ENCODE results near the gene AFF3. TPM values are rescaled to one million over a fixed set of nuclear protein-coding genes. Genes with fewer than 3 reads are reported as not detected.
A peak's percentile ranks its signal among the peaks of the same experiment; 100 is the strongest.

The AFF3 gene
- total and polyA plus RNA-seq, 4 donors = 0.48 to 5.3 (median 2.3) TPM

DNA sequence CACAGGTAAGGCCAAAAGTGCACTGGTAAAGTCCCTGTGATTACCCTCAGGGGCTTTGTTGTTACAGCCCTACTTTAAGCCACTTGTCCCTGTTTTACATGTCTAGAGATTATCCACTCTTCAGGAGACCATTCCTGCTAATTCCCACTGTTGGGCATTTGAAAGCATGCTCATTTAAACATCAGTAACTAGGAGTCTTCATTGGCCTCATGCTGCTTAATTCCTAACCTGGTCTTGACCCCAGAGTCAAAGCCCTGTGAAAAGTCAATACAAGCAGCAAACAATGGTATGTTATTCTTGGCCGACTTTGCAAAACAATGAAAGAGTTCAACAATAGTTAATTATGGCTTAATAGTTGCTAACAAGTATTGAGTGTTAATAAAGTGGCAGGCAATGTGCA is 23.2 kb downstream of the AFF3 start:
- H3K36me3 ChIP-seq (ENCODE audit: control insufficient read depth in 4 of 4, insufficient read depth in 3 of 4, low read depth in 1 of 4, low read length in 3 of 4) = no peaks in the 10 kb centered on the region
- no peak overlapping the region for H3K27ac ChIP-seq (ENCODE audit: low read depth in 1 of 2, low read length in 2 of 2)
- H3K4me3 ChIP-seq (ENCODE audit: low read depth in 1 of 3, low read length in 3 of 3) = no peak overlapping the region
- H3K27me3 ChIP-seq (ENCODE audit: control insufficient read depth in 4 of 4, insufficient read depth in 4 of 4, low read length in 3 of 4) = no peaks in the 10 kb centered on the region
- no peaks in the 10 kb centered on the region for H3K4me1 ChIP-seq (ENCODE audit: control insufficient read depth in 4 of 4, insufficient read depth in 4 of 4, low read length in 3 of 4)
- no peak overlapping the region for H3K9ac ChIP-seq (ENCODE audit: low read depth in 1 of 2, low read length in 2 of 2)
- H3K9me3 ChIP-seq (ENCODE audit: control insufficient read depth in 4 of 4, low read length in 3 of 4) = no peaks in the 10 kb centered on the region
- no peak for DNase-seq (ENCODE audit: low spot score)
- TF ChIP-seq RAD21 (IDR thresholded peaks at IDR 0.05) (no peak), HNF4A (conservative IDR thresholded peaks at IDR 0.05) (no peak), EGR1 (IDR thresholded peaks at IDR 0.05; ENCODE audit: low read depth in 2 of 2) (no peak), JUND (IDR thresholded peaks at IDR 0.05) (no peak), RXRA (IDR thresholded peaks at IDR 0.05) (peak; percentile 7 to 17), GABPA (IDR thresholded peaks at IDR 0.05 in 1 of 2, conservative IDR thresholded peaks at IDR 0.05 in 1 of 2) (no peak)
- TF ChIP-seq, protein P1, sequence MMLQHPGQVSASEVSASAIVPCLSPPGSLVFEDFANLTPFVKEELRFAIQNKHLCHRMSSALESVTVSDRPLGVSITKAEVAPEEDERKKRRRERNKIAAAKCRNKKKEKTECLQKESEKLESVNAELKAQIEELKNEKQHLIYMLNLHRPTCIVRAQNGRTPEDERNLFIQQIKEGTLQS (IDR thresholded peaks at IDR 0.05) = no peak
- TF ChIP-seq, protein P2, sequence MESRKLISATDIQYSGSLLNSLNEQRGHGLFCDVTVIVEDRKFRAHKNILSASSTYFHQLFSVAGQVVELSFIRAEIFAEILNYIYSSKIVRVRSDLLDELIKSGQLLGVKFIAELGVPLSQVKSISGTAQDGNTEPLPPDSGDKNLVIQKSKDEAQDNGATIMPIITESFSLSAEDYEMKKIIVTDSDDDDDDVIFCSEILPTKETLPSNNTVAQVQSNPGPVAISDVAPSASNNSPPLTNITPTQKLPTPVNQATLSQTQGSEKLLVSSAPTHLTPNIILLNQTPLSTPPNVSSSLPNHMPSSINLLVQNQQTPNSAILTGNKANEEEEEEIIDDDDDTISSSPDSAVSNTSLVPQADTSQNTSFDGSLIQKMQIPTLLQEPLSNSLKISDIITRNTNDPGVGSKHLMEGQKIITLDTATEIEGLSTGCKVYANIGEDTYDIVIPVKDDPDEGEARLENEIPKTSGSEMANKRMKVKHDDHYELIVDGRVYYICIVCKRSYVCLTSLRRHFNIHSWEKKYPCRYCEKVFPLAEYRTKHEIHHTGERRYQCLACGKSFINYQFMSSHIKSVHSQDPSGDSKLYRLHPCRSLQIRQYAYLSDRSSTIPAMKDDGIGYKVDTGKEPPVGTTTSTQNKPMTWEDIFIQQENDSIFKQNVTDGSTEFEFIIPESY (IDR thresholded peaks at IDR 0.05) = no peak
- 23% methylated on average over 1 of the region's 1 CpG for WGBS

DNA sequence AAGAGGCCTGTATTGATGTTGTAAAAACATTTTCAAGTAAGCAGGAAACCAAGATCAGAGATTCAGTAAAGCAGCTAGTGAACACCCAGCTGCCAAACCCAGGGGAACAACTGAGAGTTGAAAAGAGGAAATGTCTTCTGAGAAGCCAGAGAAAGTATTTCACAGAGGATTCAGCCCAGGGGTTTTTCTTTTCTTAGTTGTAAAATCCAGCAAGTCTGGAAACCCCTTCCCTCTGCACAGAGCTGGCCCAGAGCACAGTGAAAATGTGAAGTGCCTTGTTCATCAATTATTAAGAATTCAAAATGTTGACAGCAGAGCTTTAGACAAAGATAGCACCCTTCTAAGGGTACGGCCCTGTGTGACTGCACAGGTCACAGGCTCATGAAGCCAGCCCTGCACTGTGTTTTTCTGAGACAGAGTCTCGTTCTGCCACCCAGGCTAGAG is 28.4 kb downstream of the AFF3 start:
- 86% methylated on average over 2 of the region's 2 CpGs for WGBS
- Histone ChIP-seq H3K9me3 (ENCODE audit: control insufficient read depth in 4 of 4, low read length in 3 of 4) (no peaks in the 10 kb centered on the region), H3K27ac (ENCODE audit: low read depth in 1 of 2, low read length in 2 of 2) (no peak overlapping the region), H3K36me3 (ENCODE audit: control insufficient read depth in 4 of 4, insufficient read depth in 3 of 4, low read depth in 1 of 4, low read length in 3 of 4) (no peaks in the 10 kb centered on the region), H3K4me3 (ENCODE audit: low read depth in 1 of 3, low read length in 3 of 3) (no peak overlapping the region), H3K9ac (ENCODE audit: low read depth in 1 of 2, low read length in 2 of 2) (no peak overlapping the region), H3K27me3 (ENCODE audit: control insufficient read depth in 4 of 4, insufficient read depth in 4 of 4, low read length in 3 of 4) (no peaks in the 10 kb centered on the region), H3K4me1 (ENCODE audit: control insufficient read depth in 4 of 4, insufficient read depth in 4 of 4, low read length in 3 of 4) (no peaks in the 10 kb centered on the region)
- no peak for TF ChIP-seq HNF4A (conservative IDR thresholded peaks at IDR 0.05)
- no peak for DNase-seq (ENCODE audit: low spot score)

DNA sequence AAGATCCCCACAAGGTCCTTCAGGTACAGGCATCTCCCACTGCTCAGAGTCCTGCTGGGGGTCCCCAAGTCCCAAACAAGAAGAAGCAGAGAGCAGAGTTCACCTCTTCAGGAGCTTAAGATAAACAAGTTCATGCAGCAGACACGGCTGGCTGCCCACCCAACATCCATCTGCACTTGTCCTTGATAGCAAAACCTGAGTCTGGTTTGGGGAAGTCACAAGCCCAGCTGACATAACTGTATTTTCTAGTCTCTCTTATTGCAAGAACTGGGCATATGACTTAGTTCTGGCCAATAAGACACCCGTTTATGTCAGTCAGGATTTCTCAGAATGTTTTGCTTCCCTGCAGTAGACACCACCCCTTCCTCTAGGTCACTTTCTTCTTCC is 31.8 kb downstream of the AFF3 start:
- no peak for DNase-seq (ENCODE audit: low spot score)

More for the DNA sequence above, 31.8 kb downstream of the AFF3 start:
- H3K36me3 ChIP-seq (ENCODE audit: control insufficient read depth in 4 of 4, insufficient read depth in 3 of 4, low read depth in 1 of 4, low read length in 3 of 4) = no peaks in the 10 kb centered on the region
- H3K27me3 ChIP-seq (ENCODE audit: control insufficient read depth in 4 of 4, insufficient read depth in 4 of 4, low read length in 3 of 4) = no peaks in the 10 kb centered on the region
- TF ChIP-seq, protein P3, sequence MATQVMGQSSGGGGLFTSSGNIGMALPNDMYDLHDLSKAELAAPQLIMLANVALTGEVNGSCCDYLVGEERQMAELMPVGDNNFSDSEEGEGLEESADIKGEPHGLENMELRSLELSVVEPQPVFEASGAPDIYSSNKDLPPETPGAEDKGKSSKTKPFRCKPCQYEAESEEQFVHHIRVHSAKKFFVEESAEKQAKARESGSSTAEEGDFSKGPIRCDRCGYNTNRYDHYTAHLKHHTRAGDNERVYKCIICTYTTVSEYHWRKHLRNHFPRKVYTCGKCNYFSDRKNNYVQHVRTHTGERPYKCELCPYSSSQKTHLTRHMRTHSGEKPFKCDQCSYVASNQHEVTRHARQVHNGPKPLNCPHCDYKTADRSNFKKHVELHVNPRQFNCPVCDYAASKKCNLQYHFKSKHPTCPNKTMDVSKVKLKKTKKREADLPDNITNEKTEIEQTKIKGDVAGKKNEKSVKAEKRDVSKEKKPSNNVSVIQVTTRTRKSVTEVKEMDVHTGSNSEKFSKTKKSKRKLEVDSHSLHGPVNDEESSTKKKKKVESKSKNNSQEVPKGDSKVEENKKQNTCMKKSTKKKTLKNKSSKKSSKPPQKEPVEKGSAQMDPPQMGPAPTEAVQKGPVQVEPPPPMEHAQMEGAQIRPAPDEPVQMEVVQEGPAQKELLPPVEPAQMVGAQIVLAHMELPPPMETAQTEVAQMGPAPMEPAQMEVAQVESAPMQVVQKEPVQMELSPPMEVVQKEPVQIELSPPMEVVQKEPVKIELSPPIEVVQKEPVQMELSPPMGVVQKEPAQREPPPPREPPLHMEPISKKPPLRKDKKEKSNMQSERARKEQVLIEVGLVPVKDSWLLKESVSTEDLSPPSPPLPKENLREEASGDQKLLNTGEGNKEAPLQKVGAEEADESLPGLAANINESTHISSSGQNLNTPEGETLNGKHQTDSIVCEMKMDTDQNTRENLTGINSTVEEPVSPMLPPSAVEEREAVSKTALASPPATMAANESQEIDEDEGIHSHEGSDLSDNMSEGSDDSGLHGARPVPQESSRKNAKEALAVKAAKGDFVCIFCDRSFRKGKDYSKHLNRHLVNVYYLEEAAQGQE (IDR thresholded peaks at IDR 0.05) = no peak
- no peak for TF ChIP-seq YY1 (IDR thresholded peaks at IDR 0.05)
- TF ChIP-seq SP1 (IDR thresholded peaks at IDR 0.05) = no peak
- TF ChIP-seq, protein P2 (IDR thresholded peaks at IDR 0.05) = no peak
- TF ChIP-seq, protein P1 (IDR thresholded peaks at IDR 0.05) = no peak
- no peak for TF ChIP-seq FOXA1 (IDR thresholded peaks at IDR 0.05)
- no peak for TF ChIP-seq HNF4G (IDR thresholded peaks at IDR 0.05)
- TF ChIP-seq GABPA (IDR thresholded peaks at IDR 0.05 in 1 of 2, conservative IDR thresholded peaks at IDR 0.05 in 1 of 2) = no peak
- TF ChIP-seq FOXA2 (IDR thresholded peaks at IDR 0.05) = no peak
- no peak for TF ChIP-seq RXRA (IDR thresholded peaks at IDR 0.05)
- TF ChIP-seq NR2F2 (IDR thresholded peaks at IDR 0.05) = no peak
- TF ChIP-seq, protein P4, sequence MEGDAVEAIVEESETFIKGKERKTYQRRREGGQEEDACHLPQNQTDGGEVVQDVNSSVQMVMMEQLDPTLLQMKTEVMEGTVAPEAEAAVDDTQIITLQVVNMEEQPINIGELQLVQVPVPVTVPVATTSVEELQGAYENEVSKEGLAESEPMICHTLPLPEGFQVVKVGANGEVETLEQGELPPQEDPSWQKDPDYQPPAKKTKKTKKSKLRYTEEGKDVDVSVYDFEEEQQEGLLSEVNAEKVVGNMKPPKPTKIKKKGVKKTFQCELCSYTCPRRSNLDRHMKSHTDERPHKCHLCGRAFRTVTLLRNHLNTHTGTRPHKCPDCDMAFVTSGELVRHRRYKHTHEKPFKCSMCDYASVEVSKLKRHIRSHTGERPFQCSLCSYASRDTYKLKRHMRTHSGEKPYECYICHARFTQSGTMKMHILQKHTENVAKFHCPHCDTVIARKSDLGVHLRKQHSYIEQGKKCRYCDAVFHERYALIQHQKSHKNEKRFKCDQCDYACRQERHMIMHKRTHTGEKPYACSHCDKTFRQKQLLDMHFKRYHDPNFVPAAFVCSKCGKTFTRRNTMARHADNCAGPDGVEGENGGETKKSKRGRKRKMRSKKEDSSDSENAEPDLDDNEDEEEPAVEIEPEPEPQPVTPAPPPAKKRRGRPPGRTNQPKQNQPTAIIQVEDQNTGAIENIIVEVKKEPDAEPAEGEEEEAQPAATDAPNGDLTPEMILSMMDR (IDR thresholded peaks at IDR 0.05; ENCODE audit: low read depth, low read length, missing input control) = no peak
- TF ChIP-seq, protein P5, sequence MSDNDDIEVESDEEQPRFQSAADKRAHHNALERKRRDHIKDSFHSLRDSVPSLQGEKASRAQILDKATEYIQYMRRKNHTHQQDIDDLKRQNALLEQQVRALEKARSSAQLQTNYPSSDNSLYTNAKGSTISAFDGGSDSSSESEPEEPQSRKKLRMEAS (IDR thresholded peaks at IDR 0.05) = no peak
- TF ChIP-seq HNF4A (conservative IDR thresholded peaks at IDR 0.05) = no peak
- no peak for TF ChIP-seq RAD21 (IDR thresholded peaks at IDR 0.05)
- no peak for TF ChIP-seq JUND (IDR thresholded peaks at IDR 0.05)
- peaks cover 0 to 1% (median under 1%) of the 10 kb centered on the region in 4 donors for H3K4me1 ChIP-seq (ENCODE audit: control insufficient read depth in 4 of 4, insufficient read depth in 4 of 4, low read length in 3 of 4)
- H3K27ac ChIP-seq (ENCODE audit: low read depth in 1 of 2, low read length in 2 of 2) = no peak overlapping the region
- 72% methylated on average over 2 of the region's 2 CpGs for WGBS
- no peaks in the 10 kb centered on the region for H3K9me3 ChIP-seq (ENCODE audit: control insufficient read depth in 4 of 4, low read length in 3 of 4)
- no peak overlapping the region for H3K4me3 ChIP-seq (ENCODE audit: low read depth in 1 of 3, low read length in 3 of 3)
- no peak overlapping the region for H3K9ac ChIP-seq (ENCODE audit: low read depth in 1 of 2, low read length in 2 of 2)

All from liver (tissue), 9 donors.